ENCODE measurements around the gene CRYAA. TPM values are rescaled to one million over a fixed set of nuclear protein-coding genes. Genes with fewer than 3 reads are reported as not detected.
"Not testable (repeated sequence)": the region's sequence is repeated elsewhere in the genome, so short reads cannot be mapped to it uniquely, and the experiment has no call there.

Gene CRYAA, protein sequence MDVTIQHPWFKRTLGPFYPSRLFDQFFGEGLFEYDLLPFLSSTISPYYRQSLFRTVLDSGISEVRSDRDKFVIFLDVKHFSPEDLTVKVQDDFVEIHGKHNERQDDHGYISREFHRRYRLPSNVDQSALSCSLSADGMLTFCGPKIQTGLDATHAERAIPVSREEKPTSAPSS
- polyA plus RNA-seq (ENCODE audit: insufficient read length in 3 of 3), result not detected
- long read RNA-seq, donor 1, partial matches to known transcripts, result 0 of 1 reads
- long read RNA-seq, donor 1, other reads (novel, unspliced or antisense), result 0 of 1 reads
- long read RNA-seq, donor 2, result 0 reads
- long read RNA-seq, donor 3, result 0 reads
- long read RNA-seq, donor 4, result 0 reads
- long read RNA-seq, donor 5, result 0 reads
- long read RNA-seq, donor 6, result 0 reads
- long read RNA-seq, donor 7, result 0 reads
- long read RNA-seq, donor 8, result 0 reads
- long read RNA-seq, donor 9, result 0 reads
- long read RNA-seq, donor 10, partial matches to known transcripts, result 0 of 1 reads
- long read RNA-seq, donor 10, other reads (novel, unspliced or antisense), result 0 of 1 reads
- long read RNA-seq, donor 11, result 0 reads
- long read RNA-seq, donor 12, result 0 reads
- long read RNA-seq, donor 13, result 0 reads
- long read RNA-seq, donor 14, result 0 reads
- long read RNA-seq, donor 15, result 0 reads
- long read RNA-seq, donor 16, result 0 reads

DNA sequence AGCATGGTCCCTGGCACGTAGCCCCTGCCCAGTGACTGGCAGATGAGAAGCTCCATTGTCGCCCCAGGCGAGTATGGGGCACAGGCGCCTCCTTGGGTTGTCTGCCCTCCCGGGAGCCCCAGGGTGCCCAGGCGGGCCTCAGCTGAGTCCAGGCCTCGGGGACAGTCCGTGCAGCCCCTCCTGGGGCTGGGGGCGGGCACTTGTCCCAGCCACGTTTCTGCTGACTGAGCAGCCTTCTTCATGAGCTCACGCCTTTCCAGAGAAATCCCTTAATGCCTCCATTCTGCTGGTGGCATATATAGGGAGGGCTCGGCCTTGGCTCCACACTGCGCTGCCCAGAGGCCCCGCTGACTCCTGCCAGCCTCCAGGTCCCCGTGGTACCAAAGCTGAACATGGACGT lies at the start of gene CRYAA:
CRYAA (plus strand) TSS at position 301 of the 400 bp plus-strand sequence; CDS start at position 393, 92 bp downstream.
- DNase-seq, result not testable (repeated sequence)

DNA sequence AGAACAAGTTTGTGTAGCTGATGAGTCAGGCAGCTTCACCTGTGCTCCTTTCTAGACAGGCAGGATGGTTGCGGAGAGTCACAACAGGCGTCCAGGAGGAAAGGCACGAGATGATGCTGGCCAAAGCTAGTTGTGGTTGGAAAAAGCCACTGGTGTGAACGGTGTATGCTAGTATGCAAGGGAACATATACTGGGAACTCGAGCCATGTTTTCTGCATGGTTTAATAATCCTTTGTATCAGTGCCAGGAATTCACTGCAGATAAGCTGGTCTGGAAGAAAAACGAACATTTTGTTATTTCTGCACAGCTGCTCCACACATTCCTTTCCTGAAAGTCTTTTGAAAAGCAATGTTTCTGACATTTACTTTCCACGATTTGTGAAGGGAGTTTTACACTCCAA lies 38.7 kb upstream of the CRYAA start:
- DNase-seq, result not testable (repeated sequence)

DNA sequence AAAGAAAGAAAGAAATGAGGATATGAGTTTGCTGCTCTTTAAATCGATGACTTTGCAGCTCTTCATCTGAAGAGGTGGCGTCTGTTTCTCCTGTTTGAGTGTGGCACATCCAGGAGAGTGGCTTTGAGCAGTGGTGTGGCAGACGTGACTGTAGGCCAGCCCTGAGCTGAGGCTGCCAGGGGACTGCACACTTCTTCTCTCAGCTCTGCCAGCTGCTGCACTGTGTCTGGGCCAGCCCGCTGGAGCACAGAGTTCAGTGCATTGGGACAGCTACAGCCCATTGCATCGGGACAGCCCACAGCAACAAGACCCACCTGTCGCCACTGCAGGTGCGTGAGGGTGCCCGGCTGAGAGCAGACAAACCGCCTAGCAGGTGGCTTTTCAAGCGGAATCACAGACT lies 34.3 kb upstream of the CRYAA start:
- not testable (repeated sequence) for DNase-seq

DNA sequence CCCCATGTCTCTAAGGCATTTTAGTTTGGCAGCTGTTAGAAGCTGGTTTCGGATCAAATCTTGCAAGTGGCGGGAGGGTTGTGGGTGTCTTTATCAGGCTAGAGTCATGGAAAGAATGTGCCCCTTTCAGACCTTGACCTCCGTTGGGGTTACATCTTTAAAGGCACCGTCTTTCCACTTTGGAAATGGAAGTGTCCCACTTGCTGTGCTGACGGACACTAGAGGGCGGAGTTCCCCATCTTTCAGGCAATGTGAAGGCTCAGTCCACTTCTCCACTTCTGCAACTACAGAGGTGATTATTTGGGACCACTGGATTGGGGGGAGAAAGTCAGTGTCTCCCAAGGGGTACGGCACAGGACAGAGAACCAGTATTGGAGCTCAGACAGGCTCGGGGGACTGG lies 29.9 kb upstream of the CRYAA start:
- not testable (repeated sequence) for DNase-seq

DNA sequence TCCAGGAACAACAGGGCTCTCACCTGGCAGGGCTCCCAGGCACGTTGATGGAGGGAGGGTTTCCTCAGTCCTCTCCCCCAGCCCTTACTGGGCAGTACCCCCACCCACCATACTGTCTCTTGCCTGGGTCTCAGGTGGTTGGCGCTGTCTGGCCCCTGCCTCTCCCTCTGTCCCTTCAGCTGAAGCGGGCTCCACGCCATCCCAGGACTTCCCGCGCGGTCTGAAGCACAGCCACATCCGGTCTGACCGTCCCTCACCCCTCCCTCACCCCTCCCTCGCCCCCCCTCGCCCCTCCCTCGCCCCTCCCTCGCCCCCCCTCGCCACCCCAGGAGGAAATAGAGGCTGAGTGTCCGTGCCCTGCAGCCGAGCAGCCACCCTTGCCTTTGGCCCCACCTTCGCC lies 27.4 kb upstream of the CRYAA start:
- not testable (repeated sequence) for DNase-seq

DNA sequence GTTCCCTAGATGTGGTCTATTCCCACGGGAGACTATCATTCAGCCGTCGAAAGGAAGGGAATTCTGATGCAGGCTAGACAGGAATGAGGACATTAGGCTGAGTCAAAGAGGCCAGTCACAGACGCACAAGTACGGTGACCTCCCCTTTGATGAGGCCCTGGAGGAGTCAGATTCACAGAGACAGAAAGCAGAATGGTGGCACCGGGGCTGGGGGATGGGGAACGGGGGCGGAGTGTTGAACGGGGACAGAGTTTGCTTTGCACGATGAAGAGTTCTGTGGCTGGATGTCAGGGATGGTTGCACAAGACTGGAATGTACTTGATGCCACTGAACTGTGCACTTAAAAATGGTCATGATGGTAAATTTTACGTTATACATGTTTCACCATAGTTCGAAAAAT lies 22.2 kb upstream of the CRYAA start:
- DNase-seq, result not testable (repeated sequence)

DNA sequence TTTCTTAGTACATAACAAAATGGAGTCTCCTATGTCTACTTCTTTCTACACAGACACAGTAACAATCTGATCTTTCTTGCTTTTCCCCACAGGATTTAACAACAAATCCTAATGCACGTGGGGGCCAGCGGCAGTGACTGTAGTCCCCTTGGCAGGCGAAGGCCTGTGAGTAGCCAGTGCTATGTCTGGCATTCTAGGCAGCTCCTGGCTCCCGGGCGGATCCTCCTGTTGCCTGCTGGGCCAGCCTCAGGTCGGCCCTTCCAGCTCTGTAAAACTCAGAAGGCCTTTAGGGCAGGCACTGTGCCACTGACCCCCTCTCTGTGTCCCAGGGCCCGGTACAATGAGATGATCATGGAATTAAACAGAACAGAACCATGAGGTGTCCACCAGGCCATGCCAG lies 20.8 kb upstream of the CRYAA start:
- not testable (repeated sequence) for DNase-seq

DNA sequence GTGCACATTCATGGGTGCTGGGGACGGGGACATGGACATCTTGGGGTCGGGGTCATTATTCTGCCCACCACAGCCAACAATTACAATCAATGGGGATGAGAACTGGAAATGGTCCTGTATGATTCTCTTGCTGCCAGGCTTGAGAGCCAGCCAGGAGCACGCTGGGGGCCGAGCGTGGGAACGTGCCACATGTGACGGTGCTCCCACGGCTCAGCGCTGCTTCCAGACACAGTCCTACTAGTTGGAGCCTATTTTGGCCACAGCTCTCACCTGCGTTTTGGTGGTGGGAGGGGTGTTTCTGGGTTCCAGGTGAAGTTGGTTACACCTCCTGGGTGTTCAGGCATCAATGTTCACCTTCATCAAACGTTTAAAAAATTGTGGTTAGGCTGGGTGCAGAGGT lies 19.5 kb upstream of the CRYAA start:
- not testable (repeated sequence) for DNase-seq

DNA sequence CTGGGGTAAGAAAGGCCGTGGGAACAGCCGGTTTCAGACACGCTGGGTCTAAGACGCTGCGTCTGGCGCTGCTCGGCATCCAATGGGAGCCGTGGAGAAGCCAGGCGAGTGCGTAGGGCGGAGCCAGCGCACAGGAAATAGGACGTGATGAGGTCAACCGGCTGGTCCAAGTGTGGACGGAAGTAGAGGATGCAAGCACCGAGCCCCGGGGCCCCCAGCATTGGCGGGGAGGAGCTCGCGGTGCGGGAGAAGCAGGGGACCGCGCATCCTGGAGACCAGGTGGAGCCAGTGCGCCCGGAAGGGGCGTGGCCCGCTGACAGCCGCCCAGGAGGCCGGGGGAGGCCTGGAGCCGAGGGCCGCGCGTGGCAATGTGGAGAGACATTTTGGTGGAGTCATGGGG lies 15.2 kb upstream of the CRYAA start:
- not testable (repeated sequence) for DNase-seq

DNA sequence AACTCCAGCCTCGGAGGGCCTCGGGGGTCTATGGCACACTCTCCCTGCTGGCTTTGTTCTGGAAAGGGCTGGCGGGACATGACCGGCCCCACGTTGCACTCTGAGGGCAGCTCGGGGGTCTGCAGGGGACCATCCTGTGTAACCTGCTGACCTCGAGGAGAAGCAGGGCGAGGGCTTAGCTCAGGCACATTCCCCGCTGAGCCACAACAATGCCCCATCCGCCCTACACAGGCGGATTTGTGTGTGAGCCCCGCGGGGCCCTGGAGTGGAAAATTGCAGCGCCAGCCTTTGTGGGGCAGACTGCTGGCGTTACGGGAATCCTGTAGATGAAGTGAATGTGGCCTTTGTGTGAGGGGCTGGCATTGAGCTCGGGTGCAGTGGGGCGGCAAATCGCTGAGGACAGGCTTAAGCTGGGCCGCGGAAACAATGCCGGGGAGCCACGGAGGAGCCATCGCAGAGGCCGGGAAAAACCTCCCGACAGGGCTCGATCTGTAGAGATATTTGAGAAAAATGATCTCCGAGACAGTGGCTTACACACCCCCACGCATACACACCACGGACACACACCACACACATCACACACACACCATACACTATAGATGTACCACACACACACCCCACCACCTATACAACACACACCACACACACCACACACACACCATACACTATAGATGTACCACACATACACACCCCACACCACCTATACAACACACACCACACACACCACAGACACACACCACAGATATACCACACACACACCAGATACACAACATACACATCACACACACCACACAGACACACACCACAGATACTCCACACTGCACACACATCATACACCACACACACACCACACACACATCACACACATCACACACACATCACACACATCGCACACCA lies 9.3 kb upstream of the CRYAA start:
- not testable (repeated sequence) for DNase-seq

DNA sequence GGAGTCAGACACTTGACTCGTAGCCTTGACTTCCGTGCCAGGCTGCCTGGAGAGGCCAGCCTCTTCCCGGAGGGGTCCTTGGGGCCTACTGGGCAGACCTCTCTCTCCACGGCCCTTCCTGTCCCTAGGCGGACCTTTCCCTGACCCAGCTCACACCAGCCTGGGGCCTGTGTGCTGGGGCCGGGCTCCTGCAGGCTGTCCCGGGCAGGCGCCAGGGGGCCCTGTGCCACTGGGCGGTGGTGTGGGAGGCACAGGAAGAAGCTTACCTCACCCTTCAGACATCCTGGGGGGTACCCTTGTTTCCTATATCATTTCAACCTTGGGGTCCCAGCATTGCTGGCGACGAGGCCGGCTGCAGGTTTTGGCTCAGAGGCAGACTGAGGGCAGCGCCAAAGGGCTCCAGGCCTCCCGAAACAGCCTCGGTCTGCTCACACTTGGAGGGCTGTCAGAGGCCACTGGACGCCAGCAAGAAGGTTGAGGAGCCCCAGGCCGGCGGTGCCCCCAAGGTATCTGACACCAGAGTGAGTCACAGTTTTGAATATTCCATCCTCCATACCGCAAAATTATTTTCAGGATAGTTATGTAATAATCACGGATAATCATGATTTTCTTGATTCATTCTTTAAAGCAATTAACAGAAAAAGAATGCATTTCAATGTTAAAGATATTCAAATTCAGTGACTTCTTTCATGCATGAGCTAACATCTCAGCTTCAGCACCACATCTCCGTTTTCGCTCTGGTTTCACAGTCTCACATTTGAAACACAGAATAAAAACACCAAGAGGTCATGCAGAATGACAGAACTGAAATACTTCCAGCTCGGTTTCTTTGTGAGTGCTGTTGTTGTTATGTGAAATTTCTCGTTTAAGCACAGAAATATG lies 6.7 kb upstream of the CRYAA start:
- not testable (repeated sequence) for DNase-seq

DNA sequence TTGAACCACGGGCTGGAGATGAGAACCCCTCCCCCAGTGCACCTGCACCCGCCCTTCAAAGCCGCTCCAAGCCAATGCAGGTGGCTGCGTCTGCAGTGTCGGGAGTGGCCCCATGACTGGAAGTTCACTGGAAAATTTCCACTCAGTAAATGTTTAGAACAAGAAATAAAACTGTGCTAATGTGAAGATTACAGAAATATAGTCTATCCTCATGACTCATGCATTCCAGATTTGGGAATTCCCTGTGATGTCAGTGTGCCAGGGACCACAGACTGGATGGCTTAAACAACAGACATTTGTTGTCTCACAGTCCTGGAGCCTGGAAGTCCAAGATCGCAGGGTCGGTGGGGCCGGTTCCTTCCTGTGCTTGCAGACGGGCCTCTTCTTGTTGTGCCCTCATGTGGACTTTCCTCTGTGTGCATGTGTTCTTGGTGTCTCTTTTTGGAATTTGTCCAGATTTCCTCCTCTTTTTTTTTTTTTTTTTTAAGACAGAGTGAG lies 6.1 kb upstream of the CRYAA start:
- DNase-seq, result not testable (repeated sequence)

DNA sequence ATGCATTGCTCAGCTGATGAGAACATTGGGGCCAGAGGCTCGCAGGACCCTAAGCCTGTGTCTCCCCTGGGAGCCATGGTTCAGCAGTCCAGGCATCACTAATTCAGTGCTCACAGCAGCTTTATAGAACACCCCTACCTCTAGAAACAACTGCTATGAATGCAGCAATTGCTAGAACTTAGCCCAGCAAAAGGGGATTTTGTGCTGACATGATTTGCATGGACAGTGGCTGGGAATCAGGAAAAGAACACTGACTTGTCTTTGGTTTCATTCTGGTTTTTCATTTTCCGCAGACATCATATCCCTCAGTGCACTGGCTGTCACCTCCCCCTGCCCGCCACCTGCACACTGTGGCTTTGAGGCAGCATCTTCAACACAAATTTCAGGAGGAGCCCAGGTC lies 4.0 kb upstream of the CRYAA start:
- DNase-seq, result not testable (repeated sequence)

DNA sequence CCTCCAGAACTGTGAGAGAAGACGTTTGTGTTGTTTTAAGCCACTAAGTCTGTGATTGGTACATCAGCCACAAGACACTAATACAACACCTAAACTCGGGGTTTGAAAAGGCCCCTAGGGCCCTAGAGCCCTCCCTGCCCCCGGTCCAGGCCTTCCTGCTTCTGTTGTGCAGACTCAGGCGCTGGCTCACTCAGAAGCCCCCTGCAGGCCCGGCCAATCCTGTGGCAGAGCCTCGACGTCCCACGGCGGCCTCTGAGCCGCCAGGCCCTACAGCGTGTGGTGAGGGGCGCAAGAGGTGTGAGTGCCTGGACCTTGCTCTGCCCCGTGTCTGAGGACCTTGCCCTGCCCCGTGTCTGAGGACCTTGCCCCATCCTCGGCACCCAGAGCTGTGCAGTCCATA lies 3.1 kb upstream of the CRYAA start:
- DNase-seq, result not testable (repeated sequence)

DNA sequence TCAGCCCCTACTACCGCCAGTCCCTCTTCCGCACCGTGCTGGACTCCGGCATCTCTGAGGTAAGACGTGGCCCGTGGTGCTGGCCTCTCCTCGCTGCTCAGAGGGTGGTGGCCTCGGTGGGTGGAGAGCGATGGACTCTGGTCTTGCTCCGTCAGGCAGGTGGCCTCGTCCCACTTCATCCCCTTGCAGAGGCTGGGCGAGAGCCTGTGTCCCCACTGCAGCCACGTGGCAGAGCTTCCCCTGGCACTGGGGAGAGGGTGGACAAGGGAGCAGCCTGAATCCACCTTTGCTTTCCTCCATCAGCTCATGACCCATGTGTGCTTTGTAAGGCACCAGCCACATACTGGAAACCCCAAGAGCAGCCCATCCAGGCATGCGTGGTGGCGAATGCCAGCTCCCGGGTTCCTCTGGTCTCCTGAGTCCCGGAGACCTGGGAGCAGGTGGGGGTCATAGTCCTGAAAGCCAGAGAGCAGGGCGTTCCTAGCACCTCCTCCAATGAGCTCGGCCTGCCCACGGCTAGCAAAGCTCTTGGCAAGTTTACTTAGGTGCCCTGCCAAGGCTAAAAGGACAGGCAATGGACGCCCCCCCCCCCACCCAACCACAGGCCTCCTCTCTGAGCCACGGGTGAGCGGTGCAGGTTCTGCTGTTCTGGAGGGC lies 550 bp downstream of the CRYAA start:
- DNase-seq, result not testable (repeated sequence)

DNA sequence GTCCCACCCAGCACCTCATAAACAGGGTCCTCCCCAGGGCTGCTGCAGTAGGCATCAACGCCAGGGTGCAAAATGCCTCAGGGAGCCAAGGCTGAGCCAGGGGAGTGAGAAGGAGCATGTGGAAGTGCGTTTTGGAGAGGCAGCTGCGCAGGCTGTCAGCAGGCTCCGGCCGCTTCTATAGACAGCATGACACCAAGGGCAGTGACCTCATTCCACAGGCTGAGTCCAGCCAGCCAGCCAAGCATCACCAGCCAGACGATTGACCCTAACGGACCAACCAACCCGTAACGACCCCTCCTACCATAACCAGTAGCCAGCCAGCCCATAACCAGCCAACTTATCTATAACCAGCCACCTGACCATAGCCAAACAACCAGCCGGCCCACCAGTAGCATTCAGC lies 1.1 kb downstream of the CRYAA start:
- not testable (repeated sequence) for DNase-seq

DNA sequence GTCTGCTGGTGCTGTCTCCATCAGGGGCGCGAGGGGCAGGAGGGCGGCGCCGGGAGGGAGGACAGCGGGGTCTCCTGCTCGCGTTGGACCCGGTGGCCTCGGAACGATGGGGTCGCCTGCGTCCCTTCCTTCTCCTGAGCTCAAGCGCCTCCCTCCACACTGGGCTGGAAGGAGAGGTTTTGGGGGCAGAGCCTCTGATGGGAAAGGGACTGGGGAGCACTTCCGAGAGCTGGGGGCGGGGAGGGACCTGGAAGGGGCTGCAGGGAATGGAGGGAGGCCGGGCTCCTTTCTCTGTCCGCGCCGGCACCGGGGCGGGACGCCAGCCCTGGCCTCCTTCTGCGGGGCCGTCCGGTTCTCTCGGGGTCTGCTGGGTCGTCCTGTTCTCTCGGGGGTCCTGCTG lies 4.0 kb downstream of the CRYAA start:
- DNase-seq, result not testable (repeated sequence)

DNA sequence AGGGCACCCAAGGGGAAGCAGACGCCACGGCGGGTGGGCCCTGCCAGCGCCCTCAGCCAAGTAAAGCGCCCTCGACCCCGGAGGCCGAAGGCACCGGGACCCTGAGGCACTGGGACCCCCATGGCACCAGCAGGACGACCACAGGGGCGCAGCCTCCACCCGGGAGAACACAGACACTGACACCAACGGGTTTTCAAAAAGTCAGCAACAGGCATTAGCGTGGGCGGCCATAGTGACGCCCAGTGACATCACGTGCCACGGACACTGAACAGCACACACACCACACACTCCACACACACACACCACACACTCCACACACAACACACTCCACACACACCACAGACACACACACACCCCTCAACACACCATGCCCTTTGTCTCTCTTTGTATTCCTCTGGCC lies 4.6 kb downstream of the CRYAA start:
- DNase-seq, result not testable (repeated sequence)

DNA sequence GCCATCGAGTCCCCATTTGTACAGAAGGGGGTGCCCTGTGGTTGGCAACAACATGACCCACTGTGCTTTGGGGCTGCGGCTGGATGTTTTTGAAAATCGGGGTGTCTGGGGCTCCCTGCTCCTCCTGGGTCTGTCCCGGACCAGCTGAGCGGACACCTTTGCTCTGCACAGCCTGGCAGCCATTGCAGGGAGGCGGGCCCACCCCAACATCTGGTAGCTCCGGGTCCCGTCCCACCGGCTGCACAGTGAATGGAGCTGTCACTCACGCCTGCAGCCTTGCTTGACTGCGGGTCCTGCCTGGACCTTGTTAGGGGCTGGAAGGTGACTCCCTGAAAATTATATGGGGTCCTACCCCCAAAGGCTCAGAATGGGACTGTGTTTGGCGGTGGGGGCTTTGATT lies 5.1 kb downstream of the CRYAA start:
- not testable (repeated sequence) for DNase-seq

DNA sequence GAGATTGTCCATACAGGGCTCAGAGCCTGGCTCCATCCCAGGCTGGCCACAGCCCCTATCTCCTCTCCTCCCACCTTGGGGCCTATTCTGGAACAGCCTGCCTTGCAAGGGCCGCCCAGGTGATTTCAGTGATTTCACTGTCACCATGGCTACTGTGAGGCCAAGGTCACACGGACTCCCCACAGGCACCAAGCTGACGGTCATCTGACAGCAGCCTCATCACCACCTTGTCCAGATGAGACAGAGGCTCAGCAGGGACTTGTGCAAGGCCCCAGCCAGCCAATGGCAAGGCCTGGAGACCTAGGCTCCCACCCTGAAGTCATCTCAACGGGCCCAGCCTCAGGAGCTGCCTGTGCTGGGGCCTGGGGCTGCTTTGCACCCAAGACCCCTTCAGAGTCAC lies 6.2 kb downstream of the CRYAA start:
- DNase-seq, result not testable (repeated sequence)
